ENCODE data around the gene CPA4. TPM values are rescaled to one million over a fixed set of nuclear protein-coding genes. Genes with fewer than 3 reads are reported as not detected.
"Not testable (repeated sequence)": the region's sequence is repeated elsewhere in the genome, so short reads cannot be mapped to it uniquely, and the experiment has no call there.

Gene CPA4
- total and polyA plus RNA-seq, 2 of the 13 experiments (the other 11 are each of a cell fraction or from before 2014, with no cell fraction given) = 0.20 to 0.22 TPM

- ATAC-seq; H3K4me1 ChIP-seq (ENCODE audit: insufficient read depth, low read length); FAIRE-seq; POLR2A ChIA-PET; H3K36me3 ChIP-seq (replicated peaks in 1 of 2; ENCODE audit: control insufficient read depth in 1 of 2, insufficient read depth in 2 of 2, low read length in 2 of 2); H3K4me3 ChIP-seq (replicated peaks in 1 of 3; ENCODE audit: insufficient read depth in 1 of 3, low read depth in 2 of 3, low read length in 3 of 3); H2AFZ ChIP-seq (ENCODE audit: low read length); H3K79me2 ChIP-seq (ENCODE audit: insufficient read depth, low read length); H3K9ac ChIP-seq (ENCODE audit: insufficient read depth, low read depth, low read length); H3K27ac ChIP-seq (ENCODE audit: extremely low read length, insufficient read depth, low read length); H4K20me1 ChIP-seq (ENCODE audit: insufficient read depth, low read length); in situ Hi-C loops (cut with HindIII; ENCODE audit: extremely low pct_ligation_motif_present, low pct_unique_long_range_greater_than_20kb); H3K9me3 ChIP-seq (ENCODE audit: low read length); H3K27me3 ChIP-seq (ENCODE audit: control insufficient read depth in 1 of 2, insufficient read depth in 2 of 2, low read length in 2 of 2); DNase-seq (ENCODE audit: low spot score); H3K4me2 ChIP-seq (ENCODE audit: low read depth, low read length); BruUV-seq (replicated peaks): not testable (repeated sequence)
- CTCF ChIA-PET (ENCODE audit: low intra/inter-chr PET ratio, low total read pairs) = interaction anchor here (2.0 to 3.0 kb wide), 2 partner anchors 452 to 479 kb away, joined by 9 to 21 read pairs; no protein-coding TSS in a partner anchor
- 5% methylated on average over 1 of the region's 1 CpG for WGBS (ENCODE audit: low lambda C conversion rate)
- intact Hi-C loops (cut with micrococcal nuclease; ENCODE audit: unreplicated experiment) = loop anchor here (2.0 to 5.0 kb wide), 3 partner anchors 317 to 589 kb away; no protein-coding TSS in a partner anchor
Measured at GRCh38 chr7:130243486-130243885, 49.5 kb upstream of the CPA4 start.

- H3K9me3 ChIP-seq (ENCODE audit: low read length); H3K36me3 ChIP-seq (replicated peaks in 1 of 2; ENCODE audit: control insufficient read depth in 1 of 2, insufficient read depth in 2 of 2, low read length in 2 of 2); H3K79me2 ChIP-seq (ENCODE audit: insufficient read depth, low read length); POLR2A ChIA-PET; H2AFZ ChIP-seq (ENCODE audit: low read length); in situ Hi-C loops (cut with HindIII; ENCODE audit: extremely low pct_ligation_motif_present, low pct_unique_long_range_greater_than_20kb); H3K4me1 ChIP-seq (ENCODE audit: insufficient read depth, low read length); H3K9ac ChIP-seq (ENCODE audit: insufficient read depth, low read depth, low read length); H3K27ac ChIP-seq (ENCODE audit: extremely low read length, insufficient read depth, low read length); H3K27me3 ChIP-seq (ENCODE audit: control insufficient read depth in 1 of 2, insufficient read depth in 2 of 2, low read length in 2 of 2); BruUV-seq (replicated peaks); FAIRE-seq; DNase-seq (ENCODE audit: low spot score); CTCF ChIA-PET (ENCODE audit: low intra/inter-chr PET ratio, low total read pairs); H4K20me1 ChIP-seq (ENCODE audit: insufficient read depth, low read length); ATAC-seq; H3K4me3 ChIP-seq (replicated peaks in 1 of 3; ENCODE audit: insufficient read depth in 1 of 3, low read depth in 2 of 3, low read length in 3 of 3); intact Hi-C loops (cut with micrococcal nuclease; ENCODE audit: unreplicated experiment); H3K4me2 ChIP-seq (ENCODE audit: low read depth, low read length): not testable (repeated sequence)
- WGBS (ENCODE audit: low lambda C conversion rate) = 37% methylated on average over 1 of the region's 1 CpG
Measured at GRCh38 chr7:130246491-130246890, 46.5 kb upstream of the CPA4 start.

- H3K27me3 ChIP-seq (ENCODE audit: control insufficient read depth in 1 of 2, insufficient read depth in 2 of 2, low read length in 2 of 2); H3K79me2 ChIP-seq (ENCODE audit: insufficient read depth, low read length); H3K9me3 ChIP-seq (ENCODE audit: low read length); H4K20me1 ChIP-seq (ENCODE audit: insufficient read depth, low read length); H3K36me3 ChIP-seq (replicated peaks in 1 of 2; ENCODE audit: control insufficient read depth in 1 of 2, insufficient read depth in 2 of 2, low read length in 2 of 2); H3K4me1 ChIP-seq (ENCODE audit: insufficient read depth, low read length); CTCF ChIA-PET (ENCODE audit: low intra/inter-chr PET ratio, low total read pairs); H3K9ac ChIP-seq (ENCODE audit: insufficient read depth, low read depth, low read length); POLR2A ChIA-PET; DNase-seq (ENCODE audit: low spot score); BruUV-seq (replicated peaks); H3K4me2 ChIP-seq (ENCODE audit: low read depth, low read length); intact Hi-C loops (cut with micrococcal nuclease; ENCODE audit: unreplicated experiment); in situ Hi-C loops (cut with HindIII; ENCODE audit: extremely low pct_ligation_motif_present, low pct_unique_long_range_greater_than_20kb); FAIRE-seq; H3K27ac ChIP-seq (ENCODE audit: extremely low read length, insufficient read depth, low read length); ATAC-seq; H3K4me3 ChIP-seq (replicated peaks in 1 of 3; ENCODE audit: insufficient read depth in 1 of 3, low read depth in 2 of 3, low read length in 3 of 3); H2AFZ ChIP-seq (ENCODE audit: low read length): not testable (repeated sequence)
- WGBS (ENCODE audit: low lambda C conversion rate) = 69% methylated on average over 5 of the region's 5 CpGs
Measured at GRCh38 chr7:130248842-130249241, 44.1 kb upstream of the CPA4 start.

- POLR2A ChIA-PET; H3K36me3 ChIP-seq (replicated peaks in 1 of 2; ENCODE audit: control insufficient read depth in 1 of 2, insufficient read depth in 2 of 2, low read length in 2 of 2); H4K20me1 ChIP-seq (ENCODE audit: insufficient read depth, low read length); H3K4me3 ChIP-seq (replicated peaks in 1 of 3; ENCODE audit: insufficient read depth in 1 of 3, low read depth in 2 of 3, low read length in 3 of 3); H3K9me3 ChIP-seq (ENCODE audit: low read length); FAIRE-seq; H3K9ac ChIP-seq (ENCODE audit: insufficient read depth, low read depth, low read length); H3K4me1 ChIP-seq (ENCODE audit: insufficient read depth, low read length); H3K27ac ChIP-seq (ENCODE audit: extremely low read length, insufficient read depth, low read length); DNase-seq (ENCODE audit: low spot score); H3K4me2 ChIP-seq (ENCODE audit: low read depth, low read length); H3K27me3 ChIP-seq (ENCODE audit: control insufficient read depth in 1 of 2, insufficient read depth in 2 of 2, low read length in 2 of 2); H2AFZ ChIP-seq (ENCODE audit: low read length); in situ Hi-C loops (cut with HindIII; ENCODE audit: extremely low pct_ligation_motif_present, low pct_unique_long_range_greater_than_20kb); ATAC-seq; BruUV-seq (replicated peaks); intact Hi-C loops (cut with micrococcal nuclease; ENCODE audit: unreplicated experiment); CTCF ChIA-PET (ENCODE audit: low intra/inter-chr PET ratio, low total read pairs); H3K79me2 ChIP-seq (ENCODE audit: insufficient read depth, low read length): not testable (repeated sequence)
- WGBS (ENCODE audit: low lambda C conversion rate) = 75% methylated on average over 3 of the region's 3 CpGs
Measured at GRCh38 chr7:130249626-130250025, 43.3 kb upstream of the CPA4 start.
